Endothelial cell of hepatic sinusoid (primary cell): ENCODE results near the gene CT45A3.
"Not testable (repeated sequence)": the region's sequence is repeated elsewhere in the genome, so short reads cannot be mapped to it uniquely, and the experiment has no call there.

Experiments used
- in situ Hi-C: cut with HindIII; loops from 2 replicates; pipeline ENCODE4 v1.10.0; 2017; ENCODE audit warnings: low sequenced_read_pairs

The CT45A3 gene

GRCh38 chrX:135768091-135768490 is at the start of gene CT45A3:
CT45A3 (minus strand) TSS chrX:135768191; CDS start chrX:135764444, 3,747 bp downstream.
- in situ Hi-C loops: not testable (repeated sequence)

GRCh38 chrX:135802687-135803086 is 34.7 kb upstream of the CT45A3 start, which contains the start of gene CT45A6:
CT45A6 (minus strand) TSS chrX:135802787; CDS start chrX:135798993, 3,794 bp downstream.
- in situ Hi-C loops: not testable (repeated sequence)

- in situ Hi-C loops: not testable (repeated sequence)
Measured at GRCh38 chrX:135785403-135785802, 17.4 kb upstream of the CT45A3 start, which contains the start of gene CT45A5. CT45A5 (minus strand) TSS chrX:135785503; CDS start chrX:135781729, 3,774 bp downstream.

- in situ Hi-C loops: not testable (repeated sequence)
Measured at GRCh38 chrX:135744739-135745138, 23.3 kb downstream of the CT45A3 start.

GRCh38 chrX:135741192-135741715 is 26.7 kb downstream of the CT45A3 start:
- in situ Hi-C loops: no loop called here

GRCh38 chrX:135740681-135741149 is 27.3 kb downstream of the CT45A3 start:
- in situ Hi-C loops: no loop called here

- in situ Hi-C loops: no loop called here
Measured at GRCh38 chrX:135737366-135738071, 30.5 kb downstream of the CT45A3 start.

- in situ Hi-C loops: not testable (repeated sequence)
Measured at GRCh38 chrX:135734666-135735065, 33.3 kb downstream of the CT45A3 start.

- in situ Hi-C loops: no loop called here
Measured at GRCh38 chrX:135713795-135714194, 54.2 kb downstream of the CT45A3 start.

GRCh38 chrX:135713183-135713689 is 54.8 kb downstream of the CT45A3 start, which contains the start of gene CT45A1:
CT45A1 (plus strand) TSS chrX:135713639; CDS start chrX:135718941, 5,302 bp downstream.
- in situ Hi-C loops: not testable (repeated sequence)
